ENCODE measurements around the gene HES2. TPM values are rescaled to one million over a fixed set of nuclear protein-coding genes. Genes with fewer than 3 reads are reported as not detected.
"Not testable (repeated sequence)": the region's sequence is repeated elsewhere in the genome, so short reads cannot be mapped to it uniquely, and the experiment has no call there.

The HES2 gene
- total RNA-seq, 2 experiments from 2014 or later: 0.05 TPM; not detected in 1

- peaks cover 5% of the 10 kb centered on the region for H3K36me3 Mint-ChIP-seq (ENCODE audit: low read depth)
- H3K9me3 Mint-ChIP-seq (ENCODE audit: low read depth): no peaks in the 10 kb centered on the region
- CTCF ChIA-PET: interaction anchor here (0.5 to 1.5 kb wide), 6 partner anchors 10 to 37 kb away, joined by 3 to 6 read pairs (median 4); no protein-coding TSS in a partner anchor
- POLR2A ChIA-PET: interaction anchor here (1.5 kb wide), 1 partner anchor 8 kb away, joined by 4 read pairs; the partner anchor contains the start of gene ACOT7
- no peak overlapping the region for H3K4me3 Mint-ChIP-seq
- H3K27ac Mint-ChIP-seq: no peak overlapping the region
- H3K27me3 Mint-ChIP-seq: no peaks in the 10 kb centered on the region
- DNase-seq (no peak), ATAC-seq (no peak)
- intact Hi-C loops (cut with DNase I, micrococcal nuclease): no loop called here
- H3K4me1 Mint-ChIP-seq: peaks cover under 1% of the 10 kb centered on the region
Measured at GRCh38 chr1:6384962-6385361, 34.8 kb downstream of the HES2 start.

GRCh38 chr1:6384135-6384534, 35.6 kb downstream of the HES2 start:
- no peaks in the 10 kb centered on the region for H3K4me1 Mint-ChIP-seq
- intact Hi-C loops (cut with DNase I, micrococcal nuclease): no loop called here
- DNase-seq (no peak), ATAC-seq (no peak)
- CTCF ChIA-PET: interaction anchor here (0.9 to 1.5 kb wide), 5 partner anchors 10 to 37 kb away, joined by 3 to 6 read pairs (median 5); no protein-coding TSS in a partner anchor
- no peak overlapping the region for H3K27ac Mint-ChIP-seq
- no peak overlapping the region for H3K4me3 Mint-ChIP-seq
- POLR2A ChIA-PET: interaction anchor here (1.5 kb wide), 1 partner anchor 9 kb away, joined by 4 read pairs; the partner anchor contains the start of gene ACOT7
- no peaks in the 10 kb centered on the region for H3K9me3 Mint-ChIP-seq (ENCODE audit: low read depth)
- no peaks in the 10 kb centered on the region for H3K27me3 Mint-ChIP-seq
- peaks cover 5% of the 10 kb centered on the region for H3K36me3 Mint-ChIP-seq (ENCODE audit: low read depth)

- Mint-ChIP-seq H3K27me3 (no peaks in the 10 kb centered on the region), H3K36me3 (ENCODE audit: low read depth) (peaks cover 2% of the 10 kb centered on the region), H3K9me3 (ENCODE audit: low read depth) (no peaks in the 10 kb centered on the region), H3K27ac (no peak overlapping the region), H3K4me1 (no peaks in the 10 kb centered on the region), H3K4me3 (no peak overlapping the region)
- no peak for DNase-seq
- intact Hi-C loops (cut with DNase I, micrococcal nuclease): no loop called here
- ChIA-PET POLR2A (no interaction called here), CTCF (interaction anchor here (1.0 to 1.8 kb wide), 3 partner anchors 13 to 58 kb away, joined by 3 to 8 read pairs (median 4); no protein-coding TSS in a partner anchor)
- no peak for ATAC-seq
Measured at GRCh38 chr1:6380037-6380436, 39.7 kb downstream of the HES2 start.

- Mint-ChIP-seq H3K36me3 (ENCODE audit: low read depth) (no peaks in the 10 kb centered on the region), H3K27me3 (no peaks in the 10 kb centered on the region), H3K9me3 (ENCODE audit: low read depth) (no peaks in the 10 kb centered on the region), H3K4me1 (no peaks in the 10 kb centered on the region), H3K27ac (no peak overlapping the region), H3K4me3 (no peak overlapping the region)
- DNase-seq: peak; percentile 26
- intact Hi-C loops (cut with DNase I, micrococcal nuclease): no loop called here
- POLR2A ChIA-PET: no interaction called here
- ATAC-seq: no peak
- CTCF ChIA-PET: interaction anchor here (1.3 to 1.4 kb wide), 2 partner anchors 15 to 20 kb away, joined by 4 read pairs; no protein-coding TSS in a partner anchor
Measured at GRCh38 chr1:6378096-6378746, 41.5 kb downstream of the HES2 start.

GRCh38 chr1:6373961-6374720, 45.6 kb downstream of the HES2 start:
- Mint-ChIP-seq H3K27me3 (no peaks in the 10 kb centered on the region), H3K9me3 (ENCODE audit: low read depth) (no peaks in the 10 kb centered on the region), H3K36me3 (ENCODE audit: low read depth) (no peaks in the 10 kb centered on the region), H3K4me1 (no peaks in the 10 kb centered on the region), H3K27ac (no peak overlapping the region), H3K4me3 (no peak overlapping the region)
- CTCF ChIA-PET: interaction anchor here (1.5 kb wide), 1 partner anchor 10 kb away, joined by 6 read pairs; no protein-coding TSS in a partner anchor
- DNase-seq (no peak), ATAC-seq (no peak)
- intact Hi-C loops (cut with DNase I, micrococcal nuclease): no loop called here
- POLR2A ChIA-PET: no interaction called here

- H3K36me3 Mint-ChIP-seq (ENCODE audit: low read depth); intact Hi-C loops (cut with DNase I, micrococcal nuclease); DNase-seq; H3K4me3 Mint-ChIP-seq; POLR2A ChIA-PET; H3K4me1 Mint-ChIP-seq; ATAC-seq; H3K9me3 Mint-ChIP-seq (ENCODE audit: low read depth); H3K27ac Mint-ChIP-seq; H3K27me3 Mint-ChIP-seq: not testable (repeated sequence)
- CTCF ChIA-PET: interaction anchor here (0.6 to 1.7 kb wide), 6 partner anchors 12 to 361 kb away, joined by 3 to 4 read pairs (median 4); no protein-coding TSS in a partner anchor
Measured at GRCh38 chr1:6372236-6372635, 47.5 kb downstream of the HES2 start.

- intact Hi-C loops (cut with DNase I, micrococcal nuclease): no loop called here
- DNase-seq: no peak
- no peak for ATAC-seq
- ChIA-PET POLR2A (interaction anchor here (0.6 kb wide), 1 partner anchor 126 kb away, joined by 5 read pairs; no protein-coding TSS in a partner anchor), CTCF (no interaction called here)
- no peaks in the 10 kb centered on the region for H3K27me3 Mint-ChIP-seq
- peaks cover 2% of the 10 kb centered on the region for H3K9me3 Mint-ChIP-seq (ENCODE audit: low read depth)
- no peak overlapping the region for H3K4me3 Mint-ChIP-seq
- H3K36me3 Mint-ChIP-seq (ENCODE audit: low read depth): peaks cover 3% of the 10 kb centered on the region
- H3K4me1 Mint-ChIP-seq: peaks cover 10% of the 10 kb centered on the region
- H3K27ac Mint-ChIP-seq: no peak overlapping the region
Measured at GRCh38 chr1:6370006-6370405, 49.7 kb downstream of the HES2 start.

- ATAC-seq (no peak), DNase-seq (no peak)
- POLR2A ChIA-PET: interaction anchor here (0.8 kb wide), 1 partner anchor 17 kb away, joined by 3 read pairs; no protein-coding TSS in a partner anchor
- peaks cover 2% of the 10 kb centered on the region for H3K9me3 Mint-ChIP-seq (ENCODE audit: low read depth)
- H3K27me3 Mint-ChIP-seq: no peaks in the 10 kb centered on the region
- H3K4me1 Mint-ChIP-seq: peaks cover 26% of the 10 kb centered on the region
- peaks cover 6% of the 10 kb centered on the region for H3K36me3 Mint-ChIP-seq (ENCODE audit: low read depth)
- H3K27ac Mint-ChIP-seq: no peak overlapping the region
- H3K4me3 Mint-ChIP-seq: no peak overlapping the region
- intact Hi-C loops (cut with DNase I, micrococcal nuclease): no loop called here
- CTCF ChIA-PET: interaction anchor here (0.8 to 1.4 kb wide), 4 partner anchors 12 to 58 kb away, joined by 3 to 4 read pairs (median 3); no protein-coding TSS in a partner anchor
Measured at GRCh38 chr1:6367381-6368012, 52.2 kb downstream of the HES2 start.

GRCh38 chr1:6365047-6365446, 54.7 kb downstream of the HES2 start:
- ATAC-seq (peak; percentile 98), DNase-seq (peak; percentile 68)
- peak overlapping the region; percentile 1 for H3K4me3 Mint-ChIP-seq
- H3K27ac Mint-ChIP-seq: peak overlapping the region; percentile 64
- no peaks in the 10 kb centered on the region for H3K27me3 Mint-ChIP-seq
- POLR2A ChIA-PET: no interaction called here
- H3K36me3 Mint-ChIP-seq (ENCODE audit: low read depth): peaks cover 6% of the 10 kb centered on the region
- H3K9me3 Mint-ChIP-seq (ENCODE audit: low read depth): peaks cover 2% of the 10 kb centered on the region
- intact Hi-C loops (cut with DNase I, micrococcal nuclease): loop anchor here in 1 of 2 experiments (1.0 kb wide), 1 partner anchor 28 kb away; the partner anchor contains the start of gene ACOT7
- peaks cover 38% of the 10 kb centered on the region for H3K4me1 Mint-ChIP-seq
- CTCF ChIA-PET: no interaction called here

- POLR2A ChIA-PET; H3K4me3 Mint-ChIP-seq; ATAC-seq; H3K27ac Mint-ChIP-seq; intact Hi-C loops (cut with DNase I, micrococcal nuclease); H3K27me3 Mint-ChIP-seq; H3K36me3 Mint-ChIP-seq (ENCODE audit: low read depth); H3K9me3 Mint-ChIP-seq (ENCODE audit: low read depth): not testable (repeated sequence)
- DNase-seq: peak; percentile 54
- H3K4me1 Mint-ChIP-seq: peaks cover 54% of the 10 kb centered on the region
- CTCF ChIA-PET: interaction anchor here (0.9 to 3.2 kb wide), 8 partner anchors 15 to 86 kb away, joined by 3 to 9 read pairs (median 4); no protein-coding TSS in a partner anchor
Measured at GRCh38 chr1:6363085-6363884, 56.4 kb downstream of the HES2 start.
